HG03565 (cell line): ENCODE results near the gene MAP4K4.

Experiments
- ATAC-seq: cut with Tn5 transposase; IDR thresholded peaks from one replicate; pipeline ENCODE4 v1.9.1; 2021; ENCODE audit warnings: mild to moderate bottlenecking, moderate library complexity; ENCODE audit not compliant: unreplicated experiment

Gene MAP4K4

DNA sequence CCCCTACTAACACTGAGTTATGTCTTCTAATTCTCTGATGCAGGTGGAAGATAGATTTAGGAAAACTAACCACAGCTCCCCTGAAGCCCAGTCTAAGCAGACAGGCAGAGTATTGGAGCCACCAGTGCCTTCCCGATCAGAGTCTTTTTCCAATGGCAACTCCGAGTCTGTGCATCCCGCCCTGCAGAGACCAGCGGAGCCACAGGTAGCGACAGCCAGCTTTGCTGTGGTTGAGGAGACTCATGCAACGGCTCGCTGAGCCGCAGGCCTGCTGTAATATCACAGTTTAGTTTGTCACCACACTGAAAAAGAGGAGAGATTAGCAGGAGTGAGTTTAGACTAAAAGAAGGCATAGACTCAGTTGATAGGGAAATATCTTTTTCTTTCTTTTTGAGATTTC lies 163.3 kb downstream of the MAP4K4 start:
- no peak for ATAC-seq

DNA sequence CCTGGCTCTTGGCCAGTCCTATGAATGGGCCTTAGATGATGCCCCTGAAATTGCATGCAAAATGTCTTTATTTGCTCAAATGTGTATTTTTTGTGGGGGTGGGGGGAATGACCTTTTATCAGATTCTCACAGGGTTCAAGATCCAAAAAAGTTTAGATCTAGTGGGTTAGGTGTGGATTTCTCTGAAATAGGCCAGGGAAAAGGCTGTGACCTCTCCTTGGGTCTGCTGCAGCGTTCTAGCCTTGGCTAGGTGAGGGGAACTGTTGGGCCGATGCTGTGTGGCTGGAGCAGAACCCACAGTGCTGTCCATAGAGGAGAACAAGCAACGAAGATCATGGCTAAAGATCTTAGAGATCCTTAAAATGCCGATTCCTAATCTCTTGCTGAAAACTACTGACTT lies 163.9 kb downstream of the MAP4K4 start:
- no peak for ATAC-seq

DNA sequence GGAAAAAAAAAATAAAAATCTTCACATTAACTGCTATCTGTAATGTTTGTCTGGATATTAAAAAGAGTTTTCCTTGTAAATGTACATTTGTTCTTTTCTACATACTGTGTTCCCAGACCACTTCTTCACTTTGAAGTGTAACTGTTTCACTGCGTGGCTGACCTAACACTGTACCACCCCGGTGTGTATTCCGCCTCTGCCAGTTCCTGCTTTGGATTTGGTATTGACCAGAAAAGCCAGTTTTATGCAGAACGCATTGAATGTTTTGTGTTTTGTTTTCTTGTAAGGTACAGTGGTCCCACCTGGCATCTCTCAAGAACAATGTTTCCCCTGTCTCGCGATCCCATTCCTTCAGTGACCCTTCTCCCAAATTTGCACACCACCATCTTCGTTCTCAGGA lies 166.0 kb downstream of the MAP4K4 start:
- no peak for ATAC-seq

DNA sequence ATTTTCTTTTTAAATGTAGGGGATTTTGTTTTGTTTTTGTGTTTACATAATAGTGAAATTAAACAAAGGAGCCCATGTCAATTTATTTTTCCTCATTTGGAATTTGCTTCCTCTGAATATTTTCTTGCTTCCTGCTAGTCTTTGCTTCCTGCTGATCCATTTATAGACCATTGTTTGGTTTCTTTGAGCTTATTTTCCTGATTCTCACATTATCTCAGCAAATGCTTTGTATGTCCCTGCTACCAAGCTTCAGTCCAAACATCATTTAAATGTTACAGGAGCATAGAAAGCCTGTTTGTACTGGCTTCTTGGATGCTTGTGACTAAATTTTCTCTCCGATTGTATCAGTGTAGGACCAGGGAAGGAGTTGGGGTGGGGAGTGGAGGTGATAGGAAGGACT lies 166.9 kb downstream of the MAP4K4 start:
- ATAC-seq: no peak

DNA sequence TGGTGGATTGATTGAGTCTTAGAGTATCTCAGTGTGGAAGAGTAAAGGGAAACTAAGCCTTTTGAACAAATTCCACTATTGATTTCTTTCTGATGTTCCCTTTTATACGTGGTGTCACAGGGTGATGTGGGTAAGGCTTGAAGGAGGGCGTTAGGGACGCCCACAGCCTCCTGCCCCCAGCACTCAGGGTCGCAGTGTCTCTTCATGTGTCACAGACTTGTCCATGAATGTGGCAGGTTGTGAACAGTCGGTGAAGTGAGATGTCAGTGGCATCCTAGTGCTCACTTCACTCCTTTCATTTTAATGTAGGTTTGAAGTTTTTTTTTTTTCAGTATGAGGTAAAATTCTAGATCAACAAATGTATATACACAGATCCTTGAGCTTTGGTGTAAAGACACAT lies 171.0 kb downstream of the MAP4K4 start:
- ATAC-seq: no peak

DNA sequence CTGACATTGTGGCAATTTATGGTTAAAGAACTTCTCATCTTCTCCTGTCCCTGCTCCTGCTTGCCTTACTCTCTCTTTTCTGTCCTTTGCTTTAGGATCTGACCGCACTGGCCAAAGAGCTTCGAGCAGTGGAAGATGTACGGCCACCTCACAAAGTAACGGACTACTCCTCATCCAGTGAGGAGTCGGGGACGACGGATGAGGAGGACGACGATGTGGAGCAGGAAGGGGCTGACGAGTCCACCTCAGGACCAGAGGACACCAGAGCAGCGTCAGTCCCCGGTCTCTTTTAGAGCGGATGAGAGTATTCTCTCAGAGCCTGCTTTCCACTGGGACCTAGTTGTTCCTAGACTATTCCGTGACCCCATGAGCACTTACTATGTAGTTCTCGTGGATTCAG lies 172.0 kb downstream of the MAP4K4 start:
- ATAC-seq: no peak

DNA sequence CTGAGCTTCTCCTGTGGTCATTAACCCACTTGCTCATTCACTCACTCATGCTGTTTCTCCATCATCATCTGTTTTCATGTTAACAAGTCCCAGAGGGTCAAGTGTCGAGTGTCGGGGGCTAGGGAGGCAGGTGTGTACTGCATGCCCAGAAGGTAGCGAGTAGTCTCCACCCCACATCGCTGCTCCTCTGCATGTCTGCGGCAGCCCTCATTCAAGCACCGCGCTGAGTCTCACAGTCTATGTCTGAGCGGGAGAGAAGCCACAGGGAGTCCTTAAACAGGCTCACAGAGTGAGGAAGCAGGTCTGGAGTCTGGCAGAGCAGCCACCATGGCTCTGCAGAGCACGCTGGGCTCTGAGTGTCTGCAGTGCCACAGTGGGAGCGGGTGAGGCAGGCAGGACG lies 172.9 kb downstream of the MAP4K4 start:
- no peak for ATAC-seq

DNA sequence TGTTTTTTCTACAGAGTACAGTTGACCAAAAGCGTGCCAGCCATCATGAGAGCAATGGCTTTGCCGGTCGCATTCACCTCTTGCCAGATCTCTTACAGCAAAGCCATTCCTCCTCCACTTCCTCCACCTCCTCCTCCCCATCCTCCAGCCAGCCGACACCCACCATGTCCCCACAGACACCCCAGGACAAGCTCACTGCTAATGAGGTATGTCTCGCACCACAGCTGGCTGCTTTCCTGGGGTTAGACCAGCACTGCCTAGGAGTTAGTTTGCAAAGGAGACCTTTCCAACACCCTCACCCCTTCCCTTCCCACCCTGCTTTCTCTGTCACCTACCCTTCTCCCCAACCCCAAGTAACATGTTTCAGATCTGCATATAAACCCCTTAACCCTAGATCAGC lies 174.0 kb downstream of the MAP4K4 start:
- no peak for ATAC-seq

DNA sequence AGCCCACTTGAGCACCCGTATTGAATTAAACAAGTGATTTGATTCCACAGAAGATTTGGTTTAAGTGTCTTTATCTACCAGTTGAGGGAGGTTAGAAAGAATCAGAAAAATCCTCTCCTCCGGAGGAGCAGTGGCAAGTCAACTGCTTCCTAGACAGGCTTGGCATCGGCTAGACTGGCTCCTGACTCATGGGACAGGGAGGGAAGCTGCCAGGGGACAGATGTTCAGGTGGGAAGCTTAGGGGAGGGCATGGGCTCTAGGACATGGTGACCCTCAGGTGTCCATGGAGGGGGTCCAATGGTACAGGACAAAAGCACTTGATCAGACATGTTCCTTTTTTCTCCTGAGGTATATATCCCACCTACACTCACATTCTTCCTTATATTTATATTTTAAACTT lies 175.0 kb downstream of the MAP4K4 start:
- ATAC-seq: no peak

DNA sequence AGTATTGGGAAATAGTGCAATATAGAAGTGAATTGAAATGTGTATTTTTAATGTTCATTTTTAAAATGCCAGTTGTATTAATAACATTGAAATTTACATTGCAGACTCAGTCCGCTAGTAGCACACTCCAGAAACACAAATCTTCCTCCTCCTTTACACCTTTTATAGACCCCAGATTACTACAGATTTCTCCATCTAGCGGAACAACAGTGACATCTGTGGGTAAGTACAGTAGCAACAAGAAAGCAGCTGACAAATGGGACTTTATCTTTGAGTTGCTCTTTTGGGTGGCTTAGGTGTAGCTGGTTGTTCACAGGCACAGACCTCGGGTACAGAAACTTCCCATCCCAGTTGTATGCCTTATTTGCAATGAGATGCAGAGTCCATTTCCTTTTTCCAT lies 176.0 kb downstream of the MAP4K4 start:
- ATAC-seq: no peak

DNA sequence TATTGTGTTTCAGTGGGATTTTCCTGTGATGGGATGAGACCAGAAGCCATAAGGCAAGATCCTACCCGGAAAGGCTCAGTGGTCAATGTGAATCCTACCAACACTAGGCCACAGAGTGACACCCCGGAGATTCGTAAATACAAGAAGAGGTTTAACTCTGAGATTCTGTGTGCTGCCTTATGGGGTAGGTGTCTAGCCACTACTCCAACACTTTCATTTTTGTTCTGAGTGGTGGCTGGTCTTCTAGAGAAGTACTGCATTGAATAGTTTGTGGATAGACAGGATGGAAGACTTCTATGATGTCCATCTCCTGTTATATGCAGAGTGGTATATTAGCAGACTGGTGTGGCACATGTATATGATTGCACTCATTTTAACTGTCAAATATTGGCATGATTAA lies 176.6 kb downstream of the MAP4K4 start:
- ATAC-seq: no peak

DNA sequence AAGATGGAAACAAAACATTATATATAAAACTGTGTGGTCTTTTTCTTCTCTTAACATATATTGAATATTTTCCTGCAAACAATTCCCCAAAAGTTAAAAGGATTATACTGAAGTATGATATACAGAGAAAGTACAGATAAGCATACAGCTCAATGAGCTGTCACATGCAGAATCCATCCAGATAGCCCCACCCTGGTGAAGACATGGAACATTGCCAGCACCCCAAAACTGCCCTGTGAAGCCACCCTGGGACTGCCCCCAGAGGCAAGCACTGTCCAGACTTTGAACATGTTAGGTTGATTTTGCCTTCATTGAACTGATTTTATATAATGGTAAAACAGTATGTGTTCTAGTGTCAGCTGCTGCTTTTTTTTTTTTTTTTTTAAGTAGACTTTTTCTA lies 182.0 kb downstream of the MAP4K4 start:
- ATAC-seq: no peak

DNA sequence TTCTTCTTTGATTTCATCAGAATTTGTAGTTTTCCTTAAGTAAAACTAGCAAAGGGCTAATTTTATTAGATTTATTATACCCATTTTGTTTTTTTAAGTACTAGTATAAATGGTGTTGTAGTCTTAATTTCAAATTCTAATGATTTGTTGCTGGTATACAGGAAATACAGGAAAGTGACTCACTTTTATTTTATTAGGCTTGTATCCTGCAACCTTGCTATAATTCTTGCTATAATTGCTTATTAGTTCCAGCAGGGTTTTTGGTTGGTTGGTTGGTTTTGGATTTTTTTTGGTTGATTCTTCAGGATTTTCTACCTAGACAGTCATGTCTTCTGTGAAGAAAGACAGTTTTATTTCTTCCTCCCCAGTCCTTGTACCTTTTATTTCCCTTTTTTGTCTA lies 183.6 kb downstream of the MAP4K4 start:
- ATAC-seq: no peak

DNA sequence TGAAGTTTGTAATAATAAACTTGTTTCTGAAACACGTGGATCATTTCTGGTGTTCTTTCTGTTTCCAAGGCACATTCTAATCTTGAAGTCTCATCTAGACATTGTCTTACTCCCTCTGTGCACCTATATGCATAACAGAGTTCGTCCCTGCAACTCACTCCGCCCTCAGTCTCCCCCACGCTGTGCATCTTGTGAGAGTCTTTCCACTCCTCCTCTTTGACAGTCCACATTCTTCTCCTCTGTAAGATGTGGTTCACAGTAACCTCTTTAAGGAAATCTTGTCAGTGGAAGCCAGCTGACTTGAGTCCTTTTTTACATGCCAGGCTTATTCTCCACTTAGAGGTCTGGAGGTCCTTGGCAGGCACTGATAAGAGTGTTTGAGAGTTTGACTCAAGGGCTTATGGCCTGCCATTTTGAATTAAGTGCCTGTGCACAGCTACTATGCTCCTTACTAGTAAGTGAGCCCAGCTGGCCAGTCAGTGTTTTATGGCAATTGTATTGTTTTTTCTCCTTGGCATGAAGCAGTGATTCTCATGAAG lies 185.3 kb downstream of the MAP4K4 start:
- no peak for ATAC-seq

DNA sequence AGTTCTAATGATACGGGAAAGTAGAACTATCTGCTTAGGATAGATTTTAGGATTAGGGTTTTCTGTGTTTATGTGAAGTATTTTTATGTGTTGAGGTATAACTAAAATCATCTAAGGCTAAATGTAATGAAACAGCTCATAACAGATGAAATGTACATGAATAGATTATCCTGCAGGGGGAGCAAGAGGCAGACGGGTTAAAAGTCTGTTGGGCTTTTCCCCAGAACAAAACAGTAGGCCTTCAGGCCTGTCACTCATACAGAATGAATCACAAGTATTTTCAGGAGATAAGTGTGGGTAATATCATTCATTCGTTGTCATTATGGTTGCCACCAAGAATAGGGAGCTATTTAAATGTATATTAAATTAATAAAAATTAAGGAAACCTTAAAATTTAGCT lies 186.4 kb downstream of the MAP4K4 start:
- peak; percentile 48 for ATAC-seq

DNA sequence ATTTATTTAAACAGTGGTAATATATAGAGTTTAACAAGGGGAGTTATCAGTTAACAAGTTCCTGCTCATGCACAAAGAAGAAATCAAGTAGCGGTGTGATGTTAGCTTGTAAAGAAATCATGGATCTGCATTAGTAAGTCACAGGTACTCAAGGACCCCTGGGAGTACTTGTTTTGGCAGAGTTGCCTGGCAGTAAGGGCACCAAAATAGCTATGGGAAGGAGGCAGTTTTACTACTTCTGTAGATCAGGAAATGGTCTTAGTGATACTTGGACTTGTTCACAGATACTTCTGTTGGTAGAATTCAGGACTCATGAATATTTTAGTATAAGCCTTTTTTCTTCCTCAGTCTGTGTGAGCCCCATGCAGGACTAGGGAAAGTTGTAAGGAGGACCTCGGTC lies 186.9 kb downstream of the MAP4K4 start:
- no peak for ATAC-seq

DNA sequence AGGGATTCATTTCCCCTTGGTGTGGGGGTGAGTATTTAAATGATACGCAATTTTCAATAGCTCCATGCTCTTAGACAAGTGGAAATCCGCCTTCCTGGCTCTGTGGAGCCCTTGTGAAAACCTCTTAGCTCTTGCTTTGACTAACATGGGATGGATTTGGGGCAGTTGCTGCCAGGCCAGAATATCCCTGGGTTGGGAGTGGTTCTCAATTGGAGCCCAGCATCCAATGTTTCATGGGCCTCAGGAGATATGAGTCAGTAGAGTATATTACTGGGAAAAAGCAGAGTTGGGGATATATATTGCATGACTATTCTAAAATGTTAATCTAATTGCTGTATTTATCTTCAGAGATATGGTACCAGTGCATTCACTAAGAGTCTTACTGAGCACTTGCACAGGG lies 189.8 kb downstream of the MAP4K4 start:
- ATAC-seq: no peak

DNA sequence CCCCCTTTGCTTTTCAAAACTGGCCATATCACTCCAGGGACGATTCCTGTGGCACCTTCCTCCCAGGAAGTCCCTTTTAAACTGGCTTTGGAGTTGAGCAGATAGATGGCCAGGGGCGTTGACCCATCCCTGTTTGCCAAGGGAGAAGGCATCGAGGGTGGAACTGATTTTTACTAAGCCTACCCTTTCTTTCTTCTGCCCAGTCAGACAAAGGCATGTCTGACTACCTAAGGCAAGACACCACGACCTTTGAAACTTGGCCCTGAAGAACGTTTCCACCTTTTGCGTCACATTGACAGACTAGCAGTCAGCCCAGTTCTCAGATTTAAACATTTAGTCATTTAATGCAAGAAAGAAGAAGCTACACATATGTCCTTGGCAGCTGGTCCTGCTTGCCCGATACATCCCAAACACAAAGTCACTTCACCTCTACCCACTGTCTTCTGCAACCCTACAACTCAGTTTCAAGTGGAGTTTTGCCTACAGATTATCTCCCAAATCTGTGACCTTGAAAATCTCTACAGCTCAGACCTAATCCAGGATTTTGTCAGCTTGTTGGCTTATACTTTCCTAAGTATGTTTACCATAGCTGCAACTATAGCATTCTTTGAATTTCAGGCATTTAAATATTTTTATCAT lies 192.1 kb downstream of the MAP4K4 start:
- no peak for ATAC-seq

DNA sequence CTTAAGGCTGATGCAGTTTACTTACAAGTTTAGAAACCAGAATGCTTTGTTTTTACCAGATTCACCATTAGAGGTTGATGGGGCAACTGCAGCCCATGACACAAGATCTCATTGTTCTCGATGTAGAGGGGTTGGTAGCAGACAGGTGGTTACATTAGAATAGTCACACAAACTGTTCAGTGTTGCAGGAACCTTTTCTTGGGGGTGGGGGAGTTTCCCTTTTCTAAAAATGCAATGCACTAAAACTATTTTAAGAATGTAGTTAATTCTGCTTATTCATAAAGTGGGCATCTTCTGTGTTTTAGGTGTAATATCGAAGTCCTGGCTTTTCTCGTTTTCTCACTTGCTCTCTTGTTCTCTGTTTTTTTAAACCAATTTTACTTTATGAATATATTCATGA lies 194.9 kb downstream of the MAP4K4 start:
- no peak for ATAC-seq

DNA sequence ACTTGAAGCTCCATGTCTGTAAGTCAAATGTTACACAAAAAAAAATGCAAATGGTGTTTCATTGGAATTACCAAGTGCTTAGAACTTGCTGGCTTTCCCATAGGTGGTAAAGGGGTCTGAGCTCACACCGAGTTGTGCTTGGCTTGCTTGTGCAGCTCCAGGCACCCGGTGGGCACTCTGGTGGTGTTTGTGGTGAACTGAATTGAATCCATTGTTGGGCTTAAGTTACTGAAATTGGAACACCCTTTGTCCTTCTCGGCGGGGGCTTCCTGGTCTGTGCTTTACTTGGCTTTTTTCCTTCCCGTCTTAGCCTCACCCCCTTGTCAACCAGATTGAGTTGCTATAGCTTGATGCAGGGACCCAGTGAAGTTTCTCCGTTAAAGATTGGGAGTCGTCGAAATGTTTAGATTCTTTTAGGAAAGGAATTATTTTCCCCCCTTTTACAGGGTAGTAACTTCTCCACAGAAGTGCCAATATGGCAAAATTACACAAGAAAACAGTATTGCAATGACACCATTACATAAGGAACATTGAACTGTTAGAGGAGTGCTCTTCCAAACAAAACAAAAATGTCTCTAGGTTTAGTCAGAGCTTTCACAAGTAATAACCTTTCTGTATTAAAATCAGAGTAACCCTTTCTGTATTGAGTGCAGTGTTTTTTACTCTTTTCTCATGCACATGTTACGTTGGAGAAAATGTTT lies 196.3 kb downstream of the MAP4K4 start:
- ATAC-seq: no peak

DNA sequence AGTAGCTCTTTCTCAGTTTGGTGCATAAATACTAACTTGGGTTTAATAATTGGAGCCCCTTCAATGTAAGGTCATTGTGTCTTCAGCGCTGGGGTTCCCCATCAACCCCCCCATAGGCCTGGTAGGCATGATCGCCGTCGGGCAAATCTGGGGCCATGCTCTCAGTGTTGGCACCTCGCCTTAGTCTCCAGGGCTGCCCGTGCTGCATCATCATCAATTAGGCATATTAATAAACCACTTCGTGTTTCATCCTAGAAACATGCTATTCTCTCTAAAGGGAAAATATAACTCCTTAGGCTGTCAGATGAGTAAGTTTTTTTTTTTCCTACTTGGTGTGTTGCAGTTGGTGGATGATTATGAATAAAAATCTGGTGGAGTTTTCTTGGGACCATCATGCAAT lies 197.5 kb downstream of the MAP4K4 start:
- ATAC-seq: no peak

DNA sequence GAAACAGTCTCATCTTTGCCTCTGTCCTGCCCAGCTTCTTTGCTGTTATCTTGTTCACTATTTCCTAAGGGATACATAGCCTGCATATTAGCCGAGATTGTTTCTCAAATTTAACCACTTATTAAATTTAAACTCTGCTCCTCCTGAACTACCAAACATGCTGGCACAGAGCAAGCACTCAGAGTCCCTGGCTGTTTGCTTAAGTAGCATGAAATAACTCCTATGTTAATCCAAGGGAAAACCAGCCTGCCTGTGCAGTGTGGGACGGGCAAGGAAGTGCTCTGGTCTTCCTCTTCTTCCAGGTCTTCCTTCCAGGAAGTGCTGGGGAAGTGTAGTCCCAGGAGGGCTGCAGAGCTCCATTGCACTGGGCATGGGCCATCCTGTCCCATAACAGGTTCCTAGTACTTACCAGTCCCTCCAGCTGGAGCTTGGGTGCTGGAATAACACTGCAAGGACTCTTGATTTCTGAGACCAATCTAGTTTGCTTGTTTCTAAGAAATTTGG lies 198.4 kb downstream of the MAP4K4 start:
- ATAC-seq: no peak

DNA sequence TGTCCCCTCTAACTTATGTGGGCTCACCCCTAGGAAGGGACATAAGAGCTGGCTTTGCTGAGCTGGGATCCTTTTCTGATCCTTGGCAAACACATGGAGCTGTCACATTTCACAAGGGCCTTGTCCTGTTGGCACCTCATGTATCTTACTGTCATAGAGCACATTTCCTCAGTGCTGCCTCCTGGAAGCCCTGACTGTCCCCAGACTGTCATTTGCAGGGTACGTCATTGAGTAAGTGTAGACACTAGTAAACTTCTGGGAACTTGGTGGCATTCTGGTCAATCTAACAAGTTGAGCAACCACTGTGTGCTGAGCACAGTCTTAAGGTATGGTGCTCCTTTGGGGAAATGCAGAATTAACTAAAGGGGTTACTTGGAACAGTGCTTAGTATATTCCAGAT lies 199.8 kb downstream of the MAP4K4 start:
- ATAC-seq: no peak
